Inferior parietal cortex (tissue), 1 donor: Measurements from ENCODE around the gene RBPJL.
"Not testable (repeated sequence)": the region's sequence is repeated elsewhere in the genome, so short reads cannot be mapped to it uniquely, and the experiment has no call there.

ENCODE experiments used
- DNase-seq: peaks from one replicate; pipeline ENCODE4 v3.0.0-alpha.2; 2016; ENCODE audit errors: extremely low spot score

The RBPJL gene

DNA sequence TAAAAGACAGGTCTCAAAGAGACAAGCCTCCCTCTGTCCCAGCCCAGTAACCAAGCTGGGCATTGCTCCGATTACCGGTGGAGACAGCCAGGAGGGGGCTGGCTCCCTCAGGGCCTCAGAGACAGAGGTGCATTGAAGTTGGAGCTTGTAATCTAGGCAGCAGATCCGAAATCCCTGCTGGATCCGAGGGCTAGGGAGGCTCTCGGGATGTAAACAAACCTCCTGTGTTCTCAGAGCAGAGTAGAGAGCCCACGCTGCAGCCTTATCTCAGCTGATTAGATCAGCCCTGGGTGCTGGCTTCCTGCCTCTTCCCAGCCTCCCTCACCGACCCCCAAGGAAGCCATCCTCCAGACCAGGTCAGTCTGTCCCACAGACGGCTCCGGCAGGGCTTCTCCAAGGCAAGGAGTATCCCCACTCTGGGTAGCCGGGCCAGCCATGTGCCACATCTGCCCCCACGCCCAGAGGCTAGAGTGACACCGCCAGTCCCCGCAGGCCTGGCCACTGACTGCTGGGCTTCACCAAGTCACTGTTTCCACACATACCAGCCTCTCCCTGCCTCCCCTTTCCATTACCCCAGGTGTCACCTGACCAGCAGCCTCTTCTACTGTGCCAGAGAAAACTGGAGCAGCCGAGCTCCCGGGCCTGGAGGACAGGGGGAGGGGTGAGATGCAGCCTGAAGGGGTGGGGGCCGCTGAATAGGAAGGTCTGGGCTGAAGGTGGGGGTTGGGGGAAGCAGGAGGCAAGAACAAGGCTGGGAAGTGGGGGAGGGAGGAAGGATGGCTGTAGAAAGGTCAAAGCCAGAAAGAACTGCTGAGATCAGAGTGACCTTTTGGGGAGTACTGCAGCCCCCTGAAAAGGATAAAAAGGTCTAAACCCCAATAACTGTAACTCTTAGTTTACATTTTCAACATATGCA lies 35.6 kb downstream of the RBPJL start:
- no peak for DNase-seq

DNA sequence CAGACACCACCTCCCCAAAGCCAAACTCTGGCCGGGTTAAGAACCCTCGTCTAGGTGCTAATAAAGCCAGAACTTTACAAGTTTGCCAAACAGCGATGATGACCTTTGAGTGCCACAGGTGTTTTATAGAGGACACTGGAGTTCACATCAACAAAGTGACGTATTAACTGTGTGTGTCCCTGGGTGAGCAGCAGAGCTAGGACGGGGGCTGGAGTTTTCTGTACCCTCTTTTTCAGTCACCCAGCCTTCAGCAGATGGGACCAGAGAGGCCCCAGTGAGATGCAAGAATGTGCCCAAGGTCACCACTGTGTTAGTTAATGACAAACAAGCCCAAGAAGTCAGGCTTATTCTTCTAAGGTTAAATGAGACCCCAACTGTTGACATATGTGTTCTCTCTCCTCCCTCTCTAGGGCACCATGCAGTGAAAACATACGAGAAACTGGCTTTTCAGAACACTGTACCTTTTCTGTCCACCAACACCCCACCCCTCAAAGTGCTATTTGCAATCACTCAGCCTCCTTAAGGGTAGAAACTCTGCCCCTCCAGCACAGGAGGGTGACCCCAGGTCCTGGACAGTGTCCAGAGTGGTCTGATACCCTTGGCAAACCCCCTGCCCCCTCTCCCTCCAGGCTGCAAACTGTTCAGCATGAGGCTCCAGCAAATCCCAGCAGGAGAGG lies 36.4 kb downstream of the RBPJL start:
- no peak for DNase-seq

GRCh38 chr20:45343532-45344167 lies 37.0 kb downstream of the RBPJL start:
- DNase-seq, result no peak

DNA sequence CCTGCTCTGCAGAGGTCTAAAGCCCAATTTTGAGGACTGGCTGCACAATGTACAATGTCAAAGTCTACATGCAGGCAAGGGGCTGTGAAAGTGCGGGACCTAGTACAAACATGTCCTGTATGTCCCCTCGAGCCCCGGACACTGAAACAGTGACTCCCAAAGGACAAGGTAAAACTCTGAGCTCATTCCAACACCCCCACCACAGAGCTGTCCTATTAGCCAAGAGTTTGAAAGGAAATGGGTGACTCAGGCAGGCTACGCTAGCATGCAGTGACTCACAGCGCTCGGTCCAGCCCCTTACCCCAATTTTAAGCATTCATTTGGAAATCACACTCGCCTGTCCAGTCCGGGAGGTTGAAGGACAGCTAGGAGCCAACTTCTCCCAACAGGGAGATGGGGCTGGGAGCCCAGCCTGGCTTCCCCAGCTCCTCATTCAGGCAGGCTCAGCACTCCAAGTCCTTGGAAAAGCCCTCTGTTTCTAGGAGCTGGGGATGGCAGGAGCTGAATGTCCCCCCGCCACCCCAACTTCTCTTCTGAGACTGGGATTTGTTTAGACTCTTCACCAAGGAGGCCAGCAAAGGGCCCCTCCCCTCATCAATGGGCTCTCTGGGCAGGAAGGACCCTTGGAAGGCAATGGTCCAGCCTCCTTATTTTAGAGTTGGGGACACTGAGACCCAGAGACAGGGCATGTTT lies 37.7 kb downstream of the RBPJL start:
- no peak for DNase-seq

- no peak for DNase-seq
These were observed 38.7 kb downstream of the RBPJL start for GRCh38 chr20:45345104-45345936.

- DNase-seq, result no peak
These were observed 39.7 kb downstream of the RBPJL start for GRCh38 chr20:45346291-45346718.

DNA sequence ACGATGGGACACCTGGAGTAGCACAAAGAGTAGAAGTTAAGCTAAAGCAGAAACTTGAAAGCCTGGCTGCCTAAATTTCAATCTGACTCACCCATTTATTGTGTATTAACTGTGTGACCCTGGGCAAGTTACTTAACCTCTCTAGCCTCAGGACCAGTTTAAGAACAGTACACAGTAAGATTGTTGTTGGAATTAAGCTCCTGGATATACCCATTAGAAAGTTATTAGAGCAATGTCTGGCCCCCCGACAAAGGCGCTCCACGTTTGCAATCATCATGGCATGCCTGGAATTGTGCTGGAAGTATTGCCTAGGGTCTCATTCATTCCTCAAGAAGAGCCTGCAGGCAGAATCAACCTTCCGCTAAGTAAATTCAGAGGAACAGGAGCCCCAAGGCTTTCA lies 40.2 kb downstream of the RBPJL start:
- DNase-seq, result no peak

- no peak for DNase-seq
These were observed 40.8 kb downstream of the RBPJL start for GRCh38 chr20:45347297-45347935.

DNA sequence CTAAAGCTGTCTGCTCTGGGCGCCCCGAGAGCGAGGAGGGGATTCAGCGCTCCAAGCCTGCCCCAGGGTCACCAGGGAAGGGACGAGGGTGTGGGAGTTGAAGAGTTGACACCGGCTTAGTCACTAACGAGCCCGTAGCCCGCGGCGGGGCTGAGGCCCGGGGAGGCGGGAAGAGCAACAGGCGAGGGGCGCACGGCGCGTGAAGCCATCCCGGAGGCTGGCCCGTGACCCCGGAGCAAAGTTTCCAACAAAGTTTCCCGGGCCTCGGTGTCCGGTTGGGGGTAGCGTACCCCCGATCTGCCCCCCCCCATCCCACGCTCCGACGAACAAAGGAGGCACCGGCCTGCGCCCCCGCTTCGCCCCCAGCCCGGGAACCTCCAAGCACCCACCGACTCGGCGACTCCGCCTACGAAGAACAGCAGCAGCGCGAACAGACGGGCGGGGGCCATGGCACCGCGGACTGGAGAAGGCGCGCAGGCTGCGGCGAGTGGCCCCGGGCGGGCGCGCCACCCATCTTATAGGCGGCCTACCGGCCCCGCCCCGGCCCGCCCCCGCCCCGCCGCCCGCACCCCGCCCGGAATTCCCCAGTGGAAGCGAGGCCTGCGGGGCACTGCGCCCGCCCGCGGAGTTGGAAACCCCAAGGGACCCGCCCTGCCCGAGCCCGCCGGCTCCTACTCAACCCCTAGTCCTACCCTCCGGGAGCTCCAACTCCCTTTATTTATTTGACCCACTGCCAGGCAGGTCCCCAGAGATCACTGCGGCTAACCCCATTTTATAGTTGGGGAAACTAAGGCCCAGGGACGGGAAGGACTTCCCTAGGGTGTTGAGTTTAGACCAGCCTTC lies 41.5 kb downstream of the RBPJL start, which contains the start of gene SDC4:
TSS of gene SDC4 (minus strand) at position 489 of the 843 bp plus-strand sequence. CDS start at position 449, 40 bp downstream.
- no peak for DNase-seq

GRCh38 chr20:45350217-45350616 lies 43.6 kb downstream of the RBPJL start:
- no peak for DNase-seq

GRCh38 chr20:45350795-45351194 lies 44.2 kb downstream of the RBPJL start:
- not testable (repeated sequence) for DNase-seq

GRCh38 chr20:45352729-45353128 lies 46.1 kb downstream of the RBPJL start:
- no peak for DNase-seq

GRCh38 chr20:45353746-45354145 lies 47.1 kb downstream of the RBPJL start:
- DNase-seq, result no peak

DNA sequence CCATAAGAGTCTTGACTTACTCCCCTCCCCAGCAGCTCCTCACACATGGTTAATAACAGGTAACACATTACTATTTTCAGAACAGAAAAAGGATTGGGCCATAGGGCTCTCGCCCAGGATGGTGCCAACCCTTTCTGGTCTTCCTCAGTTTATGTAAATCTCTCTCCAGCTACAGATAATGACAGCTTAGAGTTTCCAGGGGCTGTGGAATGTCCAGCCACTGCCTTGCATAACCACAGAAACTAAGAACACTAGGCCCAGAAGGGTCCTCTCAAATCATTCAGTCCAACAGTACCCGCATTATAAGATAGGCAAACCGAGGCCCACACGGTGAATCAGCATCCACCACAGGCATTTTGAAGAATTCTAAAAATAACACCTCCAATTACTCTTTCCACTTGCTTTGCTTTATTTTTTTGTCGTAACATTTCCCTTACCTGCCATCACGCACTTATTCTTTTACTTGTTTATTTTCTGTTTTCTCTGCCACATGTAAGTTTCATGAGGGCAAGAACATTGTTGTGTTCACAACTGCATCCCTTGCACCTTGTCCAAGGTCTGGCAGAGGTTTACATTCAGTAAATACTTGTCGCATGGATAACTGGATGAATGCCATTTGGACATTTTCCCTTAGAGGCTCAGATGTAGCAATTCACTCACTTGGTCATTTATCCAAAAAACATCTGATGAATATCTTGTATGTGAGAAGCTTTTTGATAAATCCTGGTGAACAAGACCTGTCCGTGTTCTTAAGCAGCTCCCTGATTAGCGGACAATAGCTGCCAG lies 48.0 kb downstream of the RBPJL start:
- no peak for DNase-seq

DNA sequence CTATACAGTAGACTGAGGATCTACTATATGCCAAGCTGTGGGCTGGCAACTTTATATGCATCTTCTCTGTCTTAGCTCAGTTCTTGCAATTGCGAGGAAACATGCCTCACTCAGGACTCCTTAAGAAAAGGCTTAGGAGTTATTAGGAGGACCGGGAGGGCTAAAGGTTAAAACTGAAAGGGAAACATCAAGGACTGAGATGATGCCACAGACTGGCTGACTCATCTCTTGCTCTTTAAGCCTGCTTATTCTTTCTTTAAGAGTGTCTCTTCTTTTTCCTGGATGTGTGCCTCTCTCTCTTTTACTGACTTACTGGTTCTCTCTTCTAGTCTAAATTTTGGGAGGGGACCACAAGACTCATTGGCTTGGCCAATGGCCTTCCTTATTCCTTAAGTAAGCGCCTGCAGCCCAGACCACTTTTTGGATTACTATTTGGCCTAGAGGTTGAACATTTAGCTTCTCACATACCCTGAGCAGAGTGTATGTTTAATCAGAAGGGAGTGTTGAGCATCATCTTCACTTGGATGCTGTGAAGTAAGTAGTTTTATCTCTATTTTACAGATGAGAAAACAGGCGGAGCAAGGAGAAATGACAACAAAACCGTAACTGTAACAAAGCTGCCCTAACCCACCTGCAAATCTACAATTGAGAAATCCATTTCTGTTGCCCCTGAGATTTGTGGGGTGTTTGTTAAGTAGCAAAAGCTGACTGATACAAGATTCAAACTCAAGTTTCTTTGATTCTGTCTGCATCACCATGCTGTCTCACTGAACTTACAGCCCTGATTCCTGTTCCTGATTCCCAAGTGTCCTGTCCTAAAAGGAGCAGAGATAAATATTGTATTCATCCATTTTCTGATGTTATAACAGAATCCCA lies 48.8 kb downstream of the RBPJL start:
- no peak for DNase-seq

GRCh38 chr20:45358282-45359068 lies 51.8 kb downstream of the RBPJL start:
- peak; percentile 81 for DNase-seq

GRCh38 chr20:45359069-45359405 lies 52.4 kb downstream of the RBPJL start:
- no peak for DNase-seq
